ENCODE measurements around the gene TTLL13. TPM values are rescaled to one million over a fixed set of nuclear protein-coding genes. Genes with fewer than 3 reads are reported as not detected.

TTLL13 gene
- total and polyA plus RNA-seq, 2 donors (not counting 1 experiment from before 2014, with no cell fraction given) = 0.33 to 0.42 TPM

DNA sequence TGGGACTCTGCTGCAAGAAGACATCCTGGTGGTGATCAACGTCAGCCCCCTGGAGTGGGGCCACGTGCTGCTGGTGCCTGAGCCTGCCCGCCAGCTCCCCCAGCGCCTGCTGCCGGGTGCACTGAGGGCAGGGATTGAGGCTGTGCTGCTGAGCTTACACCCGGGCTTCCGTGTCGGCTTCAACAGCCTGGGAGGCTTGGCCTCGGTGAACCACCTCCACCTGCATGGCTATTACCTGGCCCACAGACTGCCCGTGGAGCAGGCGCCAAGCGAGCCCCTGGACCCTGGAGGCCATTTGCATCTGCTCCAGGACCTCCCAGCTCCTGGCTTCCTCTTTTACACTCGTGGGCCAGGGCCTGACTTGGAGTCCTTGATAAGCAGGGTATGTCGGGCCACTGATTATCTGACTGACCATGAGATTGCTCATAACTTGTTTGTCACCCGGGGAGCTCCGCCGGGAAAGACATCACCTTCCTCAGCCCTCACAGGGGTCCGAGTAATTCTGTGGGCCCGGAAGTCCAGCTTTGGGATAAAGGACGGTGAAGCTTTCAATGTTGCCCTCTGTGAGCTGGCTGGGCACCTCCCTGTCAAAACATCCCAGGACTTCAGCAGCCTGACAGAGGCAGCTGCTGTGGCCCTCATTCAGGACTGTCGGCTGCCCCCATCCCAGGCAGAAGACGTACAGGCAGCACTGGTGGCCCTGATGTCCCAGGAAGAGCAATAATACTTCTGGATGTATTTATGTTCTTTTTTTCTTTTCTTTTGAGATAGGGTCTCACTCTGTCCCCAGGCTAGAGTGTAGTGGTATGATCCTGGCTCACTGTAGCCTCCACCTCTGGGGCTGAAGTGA is 7.8 kb upstream of the TTLL13 start:
- no peak overlapping the region for H2AFZ ChIP-seq (ENCODE audit: insufficient read depth, low read depth, low read length, poor library complexity, severe bottlenecking)
- CTCF ChIA-PET = interaction anchor here (0.6 to 1.5 kb wide), 2 partner anchors 20 to 366 kb away, joined by 3 to 4 read pairs; no protein-coding TSS in a partner anchor

More for the DNA sequence above, 7.8 kb upstream of the TTLL13 start:
- no peaks in the 10 kb centered on the region for H3K9me3 ChIP-seq (ENCODE audit: control extremely low read depth in 1 of 3, control insufficient read depth in 2 of 3, insufficient read depth in 1 of 3, low read length in 2 of 3)
- 91% methylated on average over 19 of the region's 22 CpGs for WGBS (ENCODE audit: insufficient coverage)
- H3K9ac ChIP-seq (ENCODE audit: low read length) = no peak overlapping the region
- TF ChIP-seq, protein P1, sequence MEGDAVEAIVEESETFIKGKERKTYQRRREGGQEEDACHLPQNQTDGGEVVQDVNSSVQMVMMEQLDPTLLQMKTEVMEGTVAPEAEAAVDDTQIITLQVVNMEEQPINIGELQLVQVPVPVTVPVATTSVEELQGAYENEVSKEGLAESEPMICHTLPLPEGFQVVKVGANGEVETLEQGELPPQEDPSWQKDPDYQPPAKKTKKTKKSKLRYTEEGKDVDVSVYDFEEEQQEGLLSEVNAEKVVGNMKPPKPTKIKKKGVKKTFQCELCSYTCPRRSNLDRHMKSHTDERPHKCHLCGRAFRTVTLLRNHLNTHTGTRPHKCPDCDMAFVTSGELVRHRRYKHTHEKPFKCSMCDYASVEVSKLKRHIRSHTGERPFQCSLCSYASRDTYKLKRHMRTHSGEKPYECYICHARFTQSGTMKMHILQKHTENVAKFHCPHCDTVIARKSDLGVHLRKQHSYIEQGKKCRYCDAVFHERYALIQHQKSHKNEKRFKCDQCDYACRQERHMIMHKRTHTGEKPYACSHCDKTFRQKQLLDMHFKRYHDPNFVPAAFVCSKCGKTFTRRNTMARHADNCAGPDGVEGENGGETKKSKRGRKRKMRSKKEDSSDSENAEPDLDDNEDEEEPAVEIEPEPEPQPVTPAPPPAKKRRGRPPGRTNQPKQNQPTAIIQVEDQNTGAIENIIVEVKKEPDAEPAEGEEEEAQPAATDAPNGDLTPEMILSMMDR (IDR thresholded peaks at IDR 0.05) = no peak
- no peak for TF ChIP-seq EZH2 (IDR thresholded peaks at IDR 0.05; ENCODE audit: borderline replicate concordance, insufficient read depth, low read depth, low read length, poor library complexity, severe bottlenecking)
- Mint-ChIP-seq H3K9me3 (ENCODE audit: insufficient read depth) (no peaks in the 10 kb centered on the region), H3K4me3 (no peak overlapping the region), H3K27me3 (no peaks in the 10 kb centered on the region), H3K4me1 (no peaks in the 10 kb centered on the region), H3K27ac (no peak overlapping the region)
- intact Hi-C loops (cut with micrococcal nuclease) = no loop called here
- POLR2A ChIA-PET = interaction anchor here (0.6 kb wide), 1 partner anchor 67 kb away, joined by 3 read pairs; no protein-coding TSS in a partner anchor
- no peak for DNase-seq
- no peak for ATAC-seq (ENCODE audit: low read depth)
- H3K4me1 ChIP-seq (ENCODE audit: control insufficient read depth in 2 of 2, insufficient read depth in 2 of 2, low read length in 2 of 2) = no peaks in the 10 kb centered on the region
- no peak overlapping the region for H3K4me2 ChIP-seq (replicated peaks; ENCODE audit: low read depth, low read length, poor library complexity, severe bottlenecking)
- no peaks in the 10 kb centered on the region for H3K79me2 ChIP-seq (ENCODE audit: control insufficient read depth, insufficient read depth, low read length)
- H3K36me3 ChIP-seq (replicated peaks in 1 of 2; ENCODE audit: control extremely low read depth in 1 of 2, control insufficient read depth in 1 of 2, extremely low read depth in 1 of 2, insufficient read depth in 2 of 2, low read length in 1 of 2) = peaks cover 0 to 14% of the 10 kb centered on the region in 2 experiments
- H3K4me3 ChIP-seq (ENCODE audit: control extremely low read depth in 1 of 5, extremely low read depth in 1 of 5, insufficient read depth in 1 of 5, low read depth in 2 of 5, low read length in 4 of 5) = no peak overlapping the region
- no peaks in the 10 kb centered on the region for H3K27me3 ChIP-seq (replicated peaks in 1 of 4; ENCODE audit: control extremely low read depth in 1 of 4, control insufficient read depth in 3 of 4, insufficient read depth in 4 of 4, low read length in 3 of 4)
- no peaks in the 10 kb centered on the region for H4K20me1 ChIP-seq (ENCODE audit: control insufficient read depth, insufficient read depth, low read length, poor library complexity, severe bottlenecking)
- no peak overlapping the region for H3K27ac ChIP-seq (ENCODE audit: low read length in 2 of 2)
